B cell (primary cell): ENCODE results near the gene COQ10A. TPM values are rescaled to one million over a fixed set of nuclear protein-coding genes. Genes with fewer than 3 reads are reported as not detected.

Experiments used
- ATAC-seq: fragments of 200-7000 bp; cut with Tn5 transposase; one replicate; pipeline ENCODE4 v1.10.0; 2021; ENCODE audit warnings: low read depth, mild to moderate bottlenecking, moderate number of reproducible peaks, moderate library complexity
- CTCF ChIA-PET: fragments of 350-600 bp; sonication (Branson Sonifier 250); formaldehyde crosslinking; loops from one replicate; lab custom pipeline; 2021; ENCODE audit warnings: antibody characterized with exemption, inconsistent platforms; lab: Charles Lee
- POLR2A ChIA-PET: fragments of 350-600 bp; sonication (Branson Sonifier 250); formaldehyde crosslinking; loops from one replicate; lab custom pipeline; 2021; ENCODE audit warnings: antibody characterized with exemption; lab: Charles Lee
- DNase-seq: peaks from one replicate; pipeline ENCODE4 v3.0.0; 2013
- H2AFZ ChIP-seq: 2 replicates; pipeline ENCODE4 v1.6.1; 2012; ENCODE audit warnings: mild to moderate bottlenecking, low read depth, low read length; ENCODE audit not compliant: insufficient read depth, poor library complexity, severe bottlenecking
- H3K27ac ChIP-seq, 2 donors: 1 replicate in 1 of 2; 2 replicates in 1 of 2; pipeline ENCODE4 v1.5.1; 2012 to 2013; ENCODE audit warnings: low read length in 2 of 2, mild to moderate bottlenecking in 2 of 2, moderate library complexity in 1 of 2
- H3K27me3 ChIP-seq, 4 experiments: fragments of 200-600 bp in 1 of 4; sonication (generic) in 1 of 4; replicated peaks in 1 of 4; 1 replicate in 2 of 4; 2 replicates in 2 of 4; pipeline versions ENCODE4 v1.6.1 to v1.7.0; 2013 to 2016; ENCODE audit warnings: low read length in 3 of 4, mild to moderate bottlenecking in 2 of 4, mixed read lengths in 1 of 4, moderate library complexity in 1 of 4; ENCODE audit not compliant: insufficient read depth in 4 of 4, control insufficient read depth in 3 of 4; ENCODE audit errors: control extremely low read depth in 1 of 4
- H3K36me3 ChIP-seq, 2 experiments: replicated peaks in 1 of 2; 1 replicate in 1 of 2; 2 replicates in 1 of 2; pipeline versions ENCODE4 v1.6.1 to v1.7.1; 2013; ENCODE audit warnings: low read length in 1 of 2; ENCODE audit not compliant: insufficient read depth in 2 of 2, control insufficient read depth in 1 of 2; ENCODE audit errors: control extremely low read depth in 1 of 2, extremely low read depth in 1 of 2
- H3K4me1 ChIP-seq, 2 donors: fragments of 200-600 bp in 1 of 2; sonication (generic) in 1 of 2; 1 replicate in 1 of 2; 2 replicates in 1 of 2; pipeline versions ENCODE4 v1.5.1 to v1.6.1; 2013 to 2017; ENCODE audit warnings: low read length in 2 of 2; ENCODE audit not compliant: control insufficient read depth in 2 of 2, insufficient read depth in 2 of 2
- H3K4me2 ChIP-seq: replicated peaks from 2 replicates; pipeline ENCODE3; 2012; ENCODE audit warnings: mild to moderate bottlenecking, low read depth, low read length; ENCODE audit not compliant: poor library complexity, severe bottlenecking
- H3K4me3 ChIP-seq, 5 experiments: fragments of 200-600 bp in 1 of 5; sonication (generic) in 1 of 5; 1 replicate in 3 of 5; 2 replicates in 2 of 5; pipeline versions ENCODE4 v1.5.1 to v1.7.0; 2011 to 2016; ENCODE audit warnings: low read length in 4 of 5, mild to moderate bottlenecking in 4 of 5, low read depth in 2 of 5, control low read depth in 1 of 5, moderate library complexity in 1 of 5; ENCODE audit not compliant: insufficient read depth in 1 of 5; ENCODE audit errors: control extremely low read depth in 1 of 5, extremely low read depth in 1 of 5
- H3K79me2 ChIP-seq: fragments of 200-600 bp; sonication (generic); one replicate; pipeline ENCODE4 v1.6.0; 2016; ENCODE audit warnings: low read length; ENCODE audit not compliant: control insufficient read depth, insufficient read depth
- H3K9ac ChIP-seq: fragments of 200-600 bp; sonication (generic); 2 replicates; pipeline ENCODE4 v1.6.1; 2017; ENCODE audit warnings: mild to moderate bottlenecking, low read length, moderate library complexity
- H3K9me3 ChIP-seq, 3 donors: one replicate each; pipeline versions ENCODE4 v1.6.1 to v1.7.1; 2013; ENCODE audit warnings: low read length in 2 of 3; ENCODE audit not compliant: control insufficient read depth in 2 of 3, insufficient read depth in 1 of 3; ENCODE audit errors: control extremely low read depth in 1 of 3
- H4K20me1 ChIP-seq: 2 replicates; pipeline ENCODE4 v1.6.0; 2012; ENCODE audit warnings: mild to moderate bottlenecking, low read length; ENCODE audit not compliant: insufficient read depth, control insufficient read depth, poor library complexity, severe bottlenecking
- H3K27ac Mint-ChIP-seq: one replicate; pipeline ENCODE4 v1.8.0; 2021; ENCODE audit warnings: mixed read lengths
- H3K27me3 Mint-ChIP-seq: one replicate; pipeline ENCODE4 v1.8.0; 2021; ENCODE audit warnings: mixed read lengths
- H3K4me1 Mint-ChIP-seq: one replicate; pipeline ENCODE4 v1.8.0; 2021; ENCODE audit warnings: mixed read lengths
- H3K4me3 Mint-ChIP-seq: one replicate; pipeline ENCODE4 v1.8.0; 2021; ENCODE audit warnings: mixed read lengths
- H3K9me3 Mint-ChIP-seq: one replicate; pipeline ENCODE4 v1.8.0; 2022; ENCODE audit warnings: mixed read lengths; ENCODE audit not compliant: insufficient read depth
- EZH2 ChIP-seq: IDR thresholded peaks from 2 replicates; pipeline ENCODE4 v1.6.1; 2012; ENCODE audit warnings: borderline replicate concordance, low read depth, mild to moderate bottlenecking, moderate library complexity, low read length; ENCODE audit not compliant: insufficient read depth, poor library complexity, severe bottlenecking
- WGBS: methylation state at CpG from one replicate; pipeline ENCODE4 v1.1.5; 2013; ENCODE audit warnings: missing lambda C conversion rate; ENCODE audit not compliant: insufficient coverage; 5-methylcytosine and 5-hydroxymethylcytosine counted together
- intact Hi-C: fragments of 100-400 bp; cut with micrococcal nuclease; formaldehyde crosslinking; loops from one replicate; pipeline ENCODE4 v1.10.0; 2022
- polyA plus RNA-seq: library from polyadenylated mRNA; depleted of rRNA; stranded (reverse); fragments of >200 nt; gene quantifications from 2 replicates; pipeline ENCODE4 v1.2.3, GENCODE V29; 2012
- total RNA-seq, 2 donors: library from RNA; stranded (reverse); fragments of 120-200 nt in 1 of 2; gene quantifications; 1 replicate in 1 of 2; 2 replicates in 1 of 2; pipeline versions ENCODE4 v1.2.3 to v1.2.4, GENCODE V29; 2013 to 2022
- TF ChIP-seq, protein P1 (sequence below): fragments of 200-600 bp; IDR thresholded peaks from one replicate; pipeline ENCODE4 v1.8.0; 2022; ENCODE audit warnings: antibody characterized with exemption, mild to moderate bottlenecking

COQ10A gene
- total and polyA plus RNA-seq, 2 donors (not counting 1 experiment from before 2014, with no cell fraction given) = 73.5 to 73.6 TPM

DNA sequence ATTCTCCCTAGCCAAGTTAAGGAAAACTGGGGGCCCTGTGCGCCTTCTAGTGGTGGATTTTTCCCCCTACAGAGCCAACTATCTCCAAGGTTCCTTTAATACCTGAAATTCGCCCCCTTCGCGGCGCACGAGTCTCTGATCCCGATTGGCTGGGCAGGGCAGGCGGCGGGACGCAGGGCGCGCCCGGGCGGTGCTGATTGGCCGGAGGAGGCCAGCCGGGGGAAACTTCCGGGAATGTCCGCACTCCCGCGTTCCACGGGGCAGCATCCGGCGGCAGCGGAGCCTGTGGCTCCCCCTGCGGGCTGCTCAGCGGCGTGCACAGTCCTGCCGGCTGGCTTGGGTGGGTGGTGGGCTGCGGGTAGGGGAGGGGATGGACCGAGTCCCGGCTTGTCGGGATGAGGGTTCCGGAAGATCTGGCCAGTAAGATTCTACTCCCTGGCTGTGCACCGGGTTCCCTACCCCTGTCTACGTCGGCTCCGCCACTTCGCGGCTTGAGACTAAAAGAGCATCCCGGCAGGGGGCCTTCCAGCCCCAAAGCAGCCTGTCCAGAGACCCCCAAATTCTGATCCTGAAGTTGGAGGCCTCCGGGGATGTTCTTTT lies 42.5 kb upstream of the COQ10A start, which contains the start of gene NABP2:
Gene NABP2, plus strand, starts transcription at position 241 of the 600 bp plus-strand sequence. CDS start 515 bp downstream, outside the sequence.
- CTCF ChIA-PET = interaction anchor here (3.9 to 4.6 kb wide), 4 partner anchors 18 to 105 kb away, joined by 27 to 126 read pairs (median 51); partner anchors contain the start of genes SMARCC2 and ZC3H10
- H3K27ac Mint-ChIP-seq = peak within 1 kb of the TSS; percentile 87
- no peaks in the 10 kb centered on the region for H3K27me3 Mint-ChIP-seq
- DNase-seq (peak; percentile 94), ATAC-seq (peak; percentile 72)
- Histone ChIP-seq H3K36me3 (peaks cover 0 to 1% of the 10 kb centered on the region in 2 experiments), H3K79me2 (peaks cover 35% of the 10 kb centered on the region), H4K20me1 (peaks cover 8% of the 10 kb centered on the region), H3K27ac (peak within 1 kb of the TSS; percentile 53 to 79), H3K4me3 (peak within 1 kb of the TSS; percentile 41 to 71 (median 62)), H3K9ac (peak within 1 kb of the TSS; percentile 68), H3K27me3 (no peaks in the 10 kb centered on the region), H3K4me2 (peak within 1 kb of the TSS; percentile 82), H3K9me3 (no peaks in the 10 kb centered on the region), H3K4me1 (peaks cover 26 to 48% of the 10 kb centered on the region in 2 donors), H2AFZ (peak within 1 kb of the TSS; percentile 90)
- no peak for TF ChIP-seq EZH2
- TF ChIP-seq, protein P1, sequence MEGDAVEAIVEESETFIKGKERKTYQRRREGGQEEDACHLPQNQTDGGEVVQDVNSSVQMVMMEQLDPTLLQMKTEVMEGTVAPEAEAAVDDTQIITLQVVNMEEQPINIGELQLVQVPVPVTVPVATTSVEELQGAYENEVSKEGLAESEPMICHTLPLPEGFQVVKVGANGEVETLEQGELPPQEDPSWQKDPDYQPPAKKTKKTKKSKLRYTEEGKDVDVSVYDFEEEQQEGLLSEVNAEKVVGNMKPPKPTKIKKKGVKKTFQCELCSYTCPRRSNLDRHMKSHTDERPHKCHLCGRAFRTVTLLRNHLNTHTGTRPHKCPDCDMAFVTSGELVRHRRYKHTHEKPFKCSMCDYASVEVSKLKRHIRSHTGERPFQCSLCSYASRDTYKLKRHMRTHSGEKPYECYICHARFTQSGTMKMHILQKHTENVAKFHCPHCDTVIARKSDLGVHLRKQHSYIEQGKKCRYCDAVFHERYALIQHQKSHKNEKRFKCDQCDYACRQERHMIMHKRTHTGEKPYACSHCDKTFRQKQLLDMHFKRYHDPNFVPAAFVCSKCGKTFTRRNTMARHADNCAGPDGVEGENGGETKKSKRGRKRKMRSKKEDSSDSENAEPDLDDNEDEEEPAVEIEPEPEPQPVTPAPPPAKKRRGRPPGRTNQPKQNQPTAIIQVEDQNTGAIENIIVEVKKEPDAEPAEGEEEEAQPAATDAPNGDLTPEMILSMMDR = peak; percentile 93
- WGBS = 1% methylated on average over 37 of the region's 41 CpGs
- intact Hi-C loops = loop anchor here (1.0 kb wide), 8 partner anchors 18 to 240 kb away; partner anchors contain the start of genes ANKRD52, COQ10A and CS
- peaks cover 47% of the 10 kb centered on the region for H3K4me1 Mint-ChIP-seq
- POLR2A ChIA-PET = no interaction called here
- peak within 1 kb of the TSS; percentile 100 for H3K4me3 Mint-ChIP-seq
- H3K9me3 Mint-ChIP-seq = no peaks in the 10 kb centered on the region

DNA sequence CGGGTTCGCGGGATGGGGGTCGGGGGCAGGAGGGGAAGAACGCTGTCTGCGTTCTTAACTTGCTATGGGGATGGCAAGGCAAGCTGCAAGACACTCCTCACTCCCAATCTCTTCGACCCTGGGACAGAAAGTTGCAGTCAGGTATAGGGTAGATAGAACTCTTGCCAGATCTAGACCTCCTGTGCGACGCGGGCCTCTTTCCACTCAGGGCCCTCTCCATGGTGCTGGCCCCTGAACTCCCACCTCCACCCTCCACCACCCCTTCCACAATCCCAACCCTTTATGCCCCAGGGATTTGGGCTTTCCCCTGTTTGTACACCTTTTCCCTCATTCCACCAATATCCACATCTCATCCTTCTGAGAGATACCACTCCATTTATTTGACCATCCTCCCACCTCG lies 41.8 kb upstream of the COQ10A start:
- Histone ChIP-seq H3K27me3 (no peaks in the 10 kb centered on the region), H3K9ac (peak overlapping the region; percentile 68), H3K4me3 (peak overlapping the region in 3 of 5 experiments; percentile 60 to 70 (median 62)), H2AFZ (peak overlapping the region; percentile 90), H3K79me2 (peaks cover 27% of the 10 kb centered on the region), H3K36me3 (peaks cover 0 to 2% of the 10 kb centered on the region in 2 experiments), H3K9me3 (no peaks in the 10 kb centered on the region), H3K4me2 (peak overlapping the region; percentile 82), H3K27ac (peak overlapping the region; percentile 53 to 79), H3K4me1 (peaks cover 22 to 40% of the 10 kb centered on the region in 2 donors), H4K20me1 (peaks cover 8% of the 10 kb centered on the region)
- peaks cover 43% of the 10 kb centered on the region for H3K4me1 Mint-ChIP-seq
- TF ChIP-seq EZH2 = no peak
- 88% methylated on average over 5 of the region's 11 CpGs for WGBS
- H3K27me3 Mint-ChIP-seq = no peaks in the 10 kb centered on the region
- DNase-seq (no peak), ATAC-seq (no peak)
- intact Hi-C loops = loop anchor here (1.0 kb wide), 8 partner anchors 19 to 239 kb away; partner anchors contain the start of genes ANKRD52, COQ10A and CS
- H3K9me3 Mint-ChIP-seq = no peaks in the 10 kb centered on the region
- peak overlapping the region; percentile 100 for H3K4me3 Mint-ChIP-seq
- CTCF ChIA-PET = interaction anchor here (1.8 to 4.1 kb wide), 2 partner anchors 18 to 35 kb away, joined by 5 to 30 read pairs; partner anchors contain the start of gene SMARCC2
- POLR2A ChIA-PET = no interaction called here
- H3K27ac Mint-ChIP-seq = peak overlapping the region; percentile 87
